ENCODE measurements around the gene ZNF414. TPM values are rescaled to one million over a fixed set of nuclear protein-coding genes. Genes with fewer than 3 reads are reported as not detected.

The ZNF414 gene
- polyA plus RNA-seq, 1 donor from 2014 or later = 3.4 TPM

DNA sequence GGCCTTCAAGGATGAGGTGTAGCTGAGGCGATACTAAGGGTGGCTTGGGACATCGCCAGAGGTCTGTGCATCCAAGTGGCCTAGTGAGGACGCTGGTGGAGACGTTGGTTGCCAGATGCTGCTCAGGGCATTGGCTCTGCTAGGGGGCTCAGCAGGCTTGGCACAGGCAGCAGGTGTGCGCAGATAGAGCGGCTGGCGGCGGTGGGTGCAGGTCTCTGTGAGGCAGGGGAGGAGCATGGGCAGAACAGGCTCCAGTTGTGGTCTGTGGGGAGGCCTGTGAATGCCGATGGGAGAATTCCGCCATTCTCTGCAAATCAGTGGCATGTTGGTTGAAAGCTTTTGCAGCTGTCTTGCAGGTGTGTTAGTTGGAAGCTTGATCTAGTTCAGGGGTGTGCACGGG is 32.8 kb downstream of the ZNF414 start:
- Histone ChIP-seq H3K27me3 (ENCODE audit: insufficient read depth, low read depth, low read length) (no peaks in the 10 kb centered on the region), H3K4me3 (ENCODE audit: low read length) (no peak overlapping the region), H3K9me3 (ENCODE audit: low read length) (no peaks in the 10 kb centered on the region), H2AFZ (ENCODE audit: low read depth, low read length) (no peak overlapping the region), H3K79me2 (replicated peaks; ENCODE audit: insufficient read depth, low read length) (peaks cover 40% of the 10 kb centered on the region), H3K27ac (ENCODE audit: low read length) (no peak overlapping the region), H3K9ac (ENCODE audit: low read length) (no peak overlapping the region), H4K20me1 (ENCODE audit: insufficient read depth) (peaks cover 25% of the 10 kb centered on the region), H3F3A (ENCODE audit: insufficient read depth, low read length, poor library complexity, severe bottlenecking) (no peaks in the 10 kb centered on the region), H3K4me2 (ENCODE audit: low read length) (no peak overlapping the region), H3K36me3 (ENCODE audit: insufficient read depth, low read length) (peaks cover 9% of the 10 kb centered on the region), H3K9me2 (ENCODE audit: insufficient read depth, low read length) (no peaks in the 10 kb centered on the region)
- TF ChIP-seq, protein P1, sequence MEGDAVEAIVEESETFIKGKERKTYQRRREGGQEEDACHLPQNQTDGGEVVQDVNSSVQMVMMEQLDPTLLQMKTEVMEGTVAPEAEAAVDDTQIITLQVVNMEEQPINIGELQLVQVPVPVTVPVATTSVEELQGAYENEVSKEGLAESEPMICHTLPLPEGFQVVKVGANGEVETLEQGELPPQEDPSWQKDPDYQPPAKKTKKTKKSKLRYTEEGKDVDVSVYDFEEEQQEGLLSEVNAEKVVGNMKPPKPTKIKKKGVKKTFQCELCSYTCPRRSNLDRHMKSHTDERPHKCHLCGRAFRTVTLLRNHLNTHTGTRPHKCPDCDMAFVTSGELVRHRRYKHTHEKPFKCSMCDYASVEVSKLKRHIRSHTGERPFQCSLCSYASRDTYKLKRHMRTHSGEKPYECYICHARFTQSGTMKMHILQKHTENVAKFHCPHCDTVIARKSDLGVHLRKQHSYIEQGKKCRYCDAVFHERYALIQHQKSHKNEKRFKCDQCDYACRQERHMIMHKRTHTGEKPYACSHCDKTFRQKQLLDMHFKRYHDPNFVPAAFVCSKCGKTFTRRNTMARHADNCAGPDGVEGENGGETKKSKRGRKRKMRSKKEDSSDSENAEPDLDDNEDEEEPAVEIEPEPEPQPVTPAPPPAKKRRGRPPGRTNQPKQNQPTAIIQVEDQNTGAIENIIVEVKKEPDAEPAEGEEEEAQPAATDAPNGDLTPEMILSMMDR (IDR thresholded peaks at IDR 0.05; ENCODE audit: poor library complexity, severe bottlenecking) = no peak
- TF ChIP-seq SMC3 (conservative IDR thresholded peaks at IDR 0.05; ENCODE audit: poor library complexity) (no peak), RAD21 (conservative IDR thresholded peaks at IDR 0.05) (no peak), TAF1 (IDR thresholded peaks at IDR 0.05; ENCODE audit: low read depth) (no peak), EP300 (conservative IDR thresholded peaks at IDR 0.05; ENCODE audit: poor library complexity, severe bottlenecking) (no peak), MXI1 (conservative IDR thresholded peaks at IDR 0.05; ENCODE audit: poor library complexity, severe bottlenecking) (no peak), EZH2 (IDR thresholded peaks at IDR 0.05; ENCODE audit: borderline replicate concordance, insufficient read depth, low read length, poor library complexity, severe bottlenecking) (no peak), POLR2AphosphoS5 (IDR thresholded peaks at IDR 0.05) (no peak)
- TF ChIP-seq, protein P2, sequence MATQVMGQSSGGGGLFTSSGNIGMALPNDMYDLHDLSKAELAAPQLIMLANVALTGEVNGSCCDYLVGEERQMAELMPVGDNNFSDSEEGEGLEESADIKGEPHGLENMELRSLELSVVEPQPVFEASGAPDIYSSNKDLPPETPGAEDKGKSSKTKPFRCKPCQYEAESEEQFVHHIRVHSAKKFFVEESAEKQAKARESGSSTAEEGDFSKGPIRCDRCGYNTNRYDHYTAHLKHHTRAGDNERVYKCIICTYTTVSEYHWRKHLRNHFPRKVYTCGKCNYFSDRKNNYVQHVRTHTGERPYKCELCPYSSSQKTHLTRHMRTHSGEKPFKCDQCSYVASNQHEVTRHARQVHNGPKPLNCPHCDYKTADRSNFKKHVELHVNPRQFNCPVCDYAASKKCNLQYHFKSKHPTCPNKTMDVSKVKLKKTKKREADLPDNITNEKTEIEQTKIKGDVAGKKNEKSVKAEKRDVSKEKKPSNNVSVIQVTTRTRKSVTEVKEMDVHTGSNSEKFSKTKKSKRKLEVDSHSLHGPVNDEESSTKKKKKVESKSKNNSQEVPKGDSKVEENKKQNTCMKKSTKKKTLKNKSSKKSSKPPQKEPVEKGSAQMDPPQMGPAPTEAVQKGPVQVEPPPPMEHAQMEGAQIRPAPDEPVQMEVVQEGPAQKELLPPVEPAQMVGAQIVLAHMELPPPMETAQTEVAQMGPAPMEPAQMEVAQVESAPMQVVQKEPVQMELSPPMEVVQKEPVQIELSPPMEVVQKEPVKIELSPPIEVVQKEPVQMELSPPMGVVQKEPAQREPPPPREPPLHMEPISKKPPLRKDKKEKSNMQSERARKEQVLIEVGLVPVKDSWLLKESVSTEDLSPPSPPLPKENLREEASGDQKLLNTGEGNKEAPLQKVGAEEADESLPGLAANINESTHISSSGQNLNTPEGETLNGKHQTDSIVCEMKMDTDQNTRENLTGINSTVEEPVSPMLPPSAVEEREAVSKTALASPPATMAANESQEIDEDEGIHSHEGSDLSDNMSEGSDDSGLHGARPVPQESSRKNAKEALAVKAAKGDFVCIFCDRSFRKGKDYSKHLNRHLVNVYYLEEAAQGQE (IDR thresholded peaks at IDR 0.05; ENCODE audit: borderline replicate concordance) = no peak

DNA sequence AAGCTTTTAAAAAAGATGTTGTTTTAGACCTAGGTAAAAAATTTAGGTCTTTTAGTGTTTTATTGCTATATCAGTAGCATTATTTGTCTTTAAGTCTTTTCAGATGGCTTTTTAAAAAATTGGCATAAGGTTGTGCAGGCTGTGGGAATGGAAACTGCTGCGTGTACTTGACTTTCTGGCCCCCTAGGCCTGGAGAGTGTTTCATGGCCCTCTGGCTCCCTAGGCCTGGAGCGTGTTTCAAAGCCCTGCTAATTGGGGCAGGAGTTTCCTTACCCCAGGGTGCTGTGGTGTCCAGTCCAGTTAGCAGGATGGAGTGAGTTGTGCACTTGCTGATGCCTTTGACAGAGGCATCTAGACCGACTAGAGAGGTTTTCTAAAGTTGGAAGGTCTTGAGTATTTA is 35.4 kb downstream of the ZNF414 start:
- Histone ChIP-seq H3K9ac (ENCODE audit: low read length) (no peak overlapping the region), H2AFZ (ENCODE audit: low read depth, low read length) (no peak overlapping the region), H3K9me3 (ENCODE audit: low read length) (no peaks in the 10 kb centered on the region), H3K9me2 (ENCODE audit: insufficient read depth, low read length) (no peaks in the 10 kb centered on the region), H4K20me1 (ENCODE audit: insufficient read depth) (peaks cover 30% of the 10 kb centered on the region), H3K27ac (ENCODE audit: low read length) (no peak overlapping the region), H3K79me2 (replicated peaks; ENCODE audit: insufficient read depth, low read length) (peaks cover 55% of the 10 kb centered on the region), H3K36me3 (ENCODE audit: insufficient read depth, low read length) (no peaks in the 10 kb centered on the region), H3K4me3 (ENCODE audit: low read length) (no peak overlapping the region), H3K27me3 (ENCODE audit: insufficient read depth, low read depth, low read length) (no peaks in the 10 kb centered on the region), H3F3A (ENCODE audit: insufficient read depth, low read length, poor library complexity, severe bottlenecking) (no peaks in the 10 kb centered on the region), H3K4me2 (ENCODE audit: low read length) (no peak overlapping the region)
- no peak for TF ChIP-seq TAF1 (IDR thresholded peaks at IDR 0.05; ENCODE audit: low read depth)
- TF ChIP-seq MXI1 (conservative IDR thresholded peaks at IDR 0.05; ENCODE audit: poor library complexity, severe bottlenecking) = no peak
- TF ChIP-seq RAD21 (conservative IDR thresholded peaks at IDR 0.05) = no peak
- TF ChIP-seq, protein P2 (IDR thresholded peaks at IDR 0.05; ENCODE audit: borderline replicate concordance) = no peak
- TF ChIP-seq EZH2 (IDR thresholded peaks at IDR 0.05; ENCODE audit: borderline replicate concordance, insufficient read depth, low read length, poor library complexity, severe bottlenecking) = no peak
- TF ChIP-seq POLR2AphosphoS5 (IDR thresholded peaks at IDR 0.05) = no peak
- no peak for TF ChIP-seq SMC3 (conservative IDR thresholded peaks at IDR 0.05; ENCODE audit: poor library complexity)
- TF ChIP-seq, protein P1 (IDR thresholded peaks at IDR 0.05; ENCODE audit: poor library complexity, severe bottlenecking) = no peak
- no peak for TF ChIP-seq EP300 (conservative IDR thresholded peaks at IDR 0.05; ENCODE audit: poor library complexity, severe bottlenecking)
